ENCODE results near the gene PRKN. TPM values are rescaled to one million over a fixed set of nuclear protein-coding genes. Genes with fewer than 3 reads are reported as not detected.

The PRKN gene
- total RNA-seq, 2 donors from 2014 or later = 3.3 to 4.8 TPM

- Histone ChIP-seq H3K9ac (ENCODE audit: extremely low read depth, low read length, poor library complexity, severe bottlenecking) (no peak overlapping the region), H3K9me3 (ENCODE audit: control insufficient read depth, low read length) (no peaks in the 10 kb centered on the region), H3K27ac (ENCODE audit: low read depth, low read length) (no peak overlapping the region), H3K4me3 (ENCODE audit: low read length) (no peak overlapping the region), H3K27me3 (ENCODE audit: control insufficient read depth, insufficient read depth, low read length, poor library complexity, severe bottlenecking) (no peaks in the 10 kb centered on the region), H3K4me1 (ENCODE audit: control insufficient read depth, insufficient read depth, low read length) (no peaks in the 10 kb centered on the region), H3K36me3 (ENCODE audit: control insufficient read depth, insufficient read depth, low read length) (no peaks in the 10 kb centered on the region)
- no peak overlapping the region for H3K27ac Mint-ChIP-seq
- DNase-seq = peak; percentile 59
- no peaks in the 10 kb centered on the region for H3K36me3 Mint-ChIP-seq (ENCODE audit: low read depth)
- TF ChIP-seq, protein P1, sequence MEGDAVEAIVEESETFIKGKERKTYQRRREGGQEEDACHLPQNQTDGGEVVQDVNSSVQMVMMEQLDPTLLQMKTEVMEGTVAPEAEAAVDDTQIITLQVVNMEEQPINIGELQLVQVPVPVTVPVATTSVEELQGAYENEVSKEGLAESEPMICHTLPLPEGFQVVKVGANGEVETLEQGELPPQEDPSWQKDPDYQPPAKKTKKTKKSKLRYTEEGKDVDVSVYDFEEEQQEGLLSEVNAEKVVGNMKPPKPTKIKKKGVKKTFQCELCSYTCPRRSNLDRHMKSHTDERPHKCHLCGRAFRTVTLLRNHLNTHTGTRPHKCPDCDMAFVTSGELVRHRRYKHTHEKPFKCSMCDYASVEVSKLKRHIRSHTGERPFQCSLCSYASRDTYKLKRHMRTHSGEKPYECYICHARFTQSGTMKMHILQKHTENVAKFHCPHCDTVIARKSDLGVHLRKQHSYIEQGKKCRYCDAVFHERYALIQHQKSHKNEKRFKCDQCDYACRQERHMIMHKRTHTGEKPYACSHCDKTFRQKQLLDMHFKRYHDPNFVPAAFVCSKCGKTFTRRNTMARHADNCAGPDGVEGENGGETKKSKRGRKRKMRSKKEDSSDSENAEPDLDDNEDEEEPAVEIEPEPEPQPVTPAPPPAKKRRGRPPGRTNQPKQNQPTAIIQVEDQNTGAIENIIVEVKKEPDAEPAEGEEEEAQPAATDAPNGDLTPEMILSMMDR (conservative IDR thresholded peaks at IDR 0.05) = no peak
- 82 to 100% methylated on average over 2 to 5 of the region's 5 CpGs for WGBS, 2 experiments (ENCODE audit: insufficient coverage in 1 of 2, insufficient read length in 1 of 2)
- H3K27me3 Mint-ChIP-seq (ENCODE audit: insufficient read depth) = no peaks in the 10 kb centered on the region
- no peak overlapping the region for H3K4me3 Mint-ChIP-seq
- H3K4me1 Mint-ChIP-seq = peaks cover 3% of the 10 kb centered on the region
- no peaks in the 10 kb centered on the region for H3K9me3 Mint-ChIP-seq
Measured at GRCh38 chr6:162371121-162371520, 356.4 kb downstream of the PRKN start.

- no peak for DNase-seq
- 75 to 93% methylated on average over 2 of the region's 2 CpGs for WGBS, 2 experiments (ENCODE audit: insufficient coverage in 1 of 2, insufficient read length in 1 of 2)
- no peaks in the 10 kb centered on the region for H3K36me3 ChIP-seq (ENCODE audit: control insufficient read depth, insufficient read depth, low read length)
- peaks cover 4% of the 10 kb centered on the region for H3K4me1 Mint-ChIP-seq
- no peaks in the 10 kb centered on the region for H3K9me3 ChIP-seq (ENCODE audit: control insufficient read depth, low read length)
- no peak overlapping the region for H3K27ac ChIP-seq (ENCODE audit: low read depth, low read length)
- no peaks in the 10 kb centered on the region for H3K9me3 Mint-ChIP-seq
- H3K4me1 ChIP-seq (ENCODE audit: control insufficient read depth, insufficient read depth, low read length) = no peaks in the 10 kb centered on the region
- H3K4me3 ChIP-seq (ENCODE audit: low read length) = no peak overlapping the region
- H3K27ac Mint-ChIP-seq = no peak overlapping the region
- no peaks in the 10 kb centered on the region for H3K36me3 Mint-ChIP-seq (ENCODE audit: low read depth)
- no peak overlapping the region for H3K4me3 Mint-ChIP-seq
- H3K9ac ChIP-seq (ENCODE audit: extremely low read depth, low read length, poor library complexity, severe bottlenecking) = no peak overlapping the region
- TF ChIP-seq, protein P1 (conservative IDR thresholded peaks at IDR 0.05) = no peak
- H3K27me3 ChIP-seq (ENCODE audit: control insufficient read depth, insufficient read depth, low read length, poor library complexity, severe bottlenecking) = no peaks in the 10 kb centered on the region
- H3K27me3 Mint-ChIP-seq (ENCODE audit: insufficient read depth) = no peaks in the 10 kb centered on the region
Measured at GRCh38 chr6:162369091-162369490, 358.5 kb downstream of the PRKN start.

DNA sequence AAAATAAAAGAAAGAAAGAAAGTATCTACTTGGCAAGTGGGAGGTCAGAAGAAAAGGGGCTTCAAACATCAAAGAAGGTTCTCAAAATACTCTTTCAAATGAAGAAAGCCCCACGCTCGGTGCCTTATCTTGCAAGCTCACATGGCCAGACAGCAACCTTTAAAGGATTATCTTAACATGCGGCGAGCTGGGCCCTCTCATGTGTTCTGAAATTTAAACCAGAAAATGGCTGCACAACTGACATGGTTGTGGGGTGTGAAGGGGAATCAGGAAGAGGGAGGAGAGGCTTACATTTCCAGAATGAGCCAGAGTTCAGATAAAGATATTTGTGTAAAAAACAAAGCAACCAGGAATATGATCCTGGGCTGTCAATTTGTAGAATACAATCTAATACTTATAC, 363.1 kb downstream of the PRKN start:
- H3K27ac Mint-ChIP-seq = peak overlapping the region; percentile 55

More for the DNA sequence above, 363.1 kb downstream of the PRKN start:
- TF ChIP-seq, protein P1 (conservative IDR thresholded peaks at IDR 0.05) = no peak
- Mint-ChIP-seq H3K27me3 (ENCODE audit: insufficient read depth) (no peaks in the 10 kb centered on the region), H3K36me3 (ENCODE audit: low read depth) (no peaks in the 10 kb centered on the region), H3K4me3 (no peak overlapping the region), H3K9me3 (no peaks in the 10 kb centered on the region), H3K4me1 (peaks cover 1% of the 10 kb centered on the region)
- H3K27me3 ChIP-seq (ENCODE audit: control insufficient read depth, insufficient read depth, low read length, poor library complexity, severe bottlenecking) = no peaks in the 10 kb centered on the region
- no peak overlapping the region for H3K27ac ChIP-seq (ENCODE audit: low read depth, low read length)
- 89 to 94% methylated on average over 2 to 4 of the region's 4 CpGs for WGBS, 2 experiments (ENCODE audit: insufficient coverage in 1 of 2, insufficient read length in 1 of 2)
- no peak overlapping the region for H3K4me3 ChIP-seq (ENCODE audit: low read length)
- H3K9me3 ChIP-seq (ENCODE audit: control insufficient read depth, low read length) = no peaks in the 10 kb centered on the region
- no peak overlapping the region for H3K9ac ChIP-seq (ENCODE audit: extremely low read depth, low read length, poor library complexity, severe bottlenecking)
- no peaks in the 10 kb centered on the region for H3K4me1 ChIP-seq (ENCODE audit: control insufficient read depth, insufficient read depth, low read length)
- H3K36me3 ChIP-seq (ENCODE audit: control insufficient read depth, insufficient read depth, low read length) = no peaks in the 10 kb centered on the region
- DNase-seq = no peak

Data from endodermal cell (in vitro differentiated cells).